Measurements from ENCODE around the gene CAMSAP3.

CAMSAP3 gene

GRCh38 chr19:7603919-7604318 lies 8.3 kb downstream of the CAMSAP3 start:
- Histone ChIP-seq H2AK5ac (ENCODE audit: low read depth, low read length) (no peak overlapping the region), H2BK15ac (ENCODE audit: low read length) (no peak overlapping the region), H3K4ac (ENCODE audit: low read length) (no peak overlapping the region), H3K36me3 (replicated peaks in 1 of 2; ENCODE audit: control insufficient read depth in 2 of 2, insufficient read depth in 2 of 2, low read length in 2 of 2) (peaks cover 0 to 5% of the 10 kb centered on the region in 2 donors), H3K4me2 (ENCODE audit: insufficient read depth, low read length, poor library complexity, severe bottlenecking) (no peak overlapping the region), H2AFZ (ENCODE audit: low read length) (no peak overlapping the region), H4K8ac (ENCODE audit: low read depth, low read length) (peak overlapping the region; percentile 65), H3K9ac (ENCODE audit: low read depth, low read length, poor library complexity) (no peak overlapping the region), H3K23ac (ENCODE audit: low read depth, low read length, poor library complexity) (no peak overlapping the region), H4K91ac (ENCODE audit: low read depth, low read length, poor library complexity) (no peak overlapping the region), H3K14ac (ENCODE audit: low read length) (no peak overlapping the region), H2BK12ac (ENCODE audit: low read length) (no peak overlapping the region), H3K4me3 (ENCODE audit: low read length in 2 of 2) (no peak overlapping the region), H3K9me3 (replicated peaks in 1 of 2; ENCODE audit: control insufficient read depth in 2 of 2, insufficient read depth in 1 of 2, low read depth in 1 of 2, low read length in 2 of 2) (no peaks in the 10 kb centered on the region), H3K27me3 (ENCODE audit: control insufficient read depth in 3 of 3, insufficient read depth in 3 of 3, low read depth in 1 of 3, low read length in 3 of 3) (no peaks in the 10 kb centered on the region), H3K18ac (ENCODE audit: low read length) (no peak overlapping the region), H3K79me1 (ENCODE audit: low read depth, low read length) (peaks cover 2% of the 10 kb centered on the region), H2BK5ac (ENCODE audit: low read length) (no peak overlapping the region), H2BK120ac (ENCODE audit: low read depth, low read length) (no peak overlapping the region), H3K27ac (replicated peaks; ENCODE audit: low read length) (no peak overlapping the region), H3K4me1 (ENCODE audit: control insufficient read depth in 2 of 2, insufficient read depth in 1 of 2, low read depth in 1 of 2, low read length in 2 of 2) (no peaks in the 10 kb centered on the region)
- DNase-seq (ENCODE audit: low spot score): no peak
- no CpG with 5 or more reads among the region's 9 CpGs for WGBS, 2 donors (ENCODE audit: extremely low coverage in 2 of 2, insufficient read length in 2 of 2, insufficient replicate concordance in 1 of 2)

GRCh38 chr19:7605490-7606222 lies 10.0 kb downstream of the CAMSAP3 start:
- Histone ChIP-seq H3K27ac (replicated peaks; ENCODE audit: low read length) (no peak overlapping the region), H3K4ac (ENCODE audit: low read length) (no peak overlapping the region)
- no CpG with 5 or more reads among the region's 14 CpGs for WGBS, 2 donors (ENCODE audit: extremely low coverage in 2 of 2, insufficient read length in 2 of 2, insufficient replicate concordance in 1 of 2)

DNA sequence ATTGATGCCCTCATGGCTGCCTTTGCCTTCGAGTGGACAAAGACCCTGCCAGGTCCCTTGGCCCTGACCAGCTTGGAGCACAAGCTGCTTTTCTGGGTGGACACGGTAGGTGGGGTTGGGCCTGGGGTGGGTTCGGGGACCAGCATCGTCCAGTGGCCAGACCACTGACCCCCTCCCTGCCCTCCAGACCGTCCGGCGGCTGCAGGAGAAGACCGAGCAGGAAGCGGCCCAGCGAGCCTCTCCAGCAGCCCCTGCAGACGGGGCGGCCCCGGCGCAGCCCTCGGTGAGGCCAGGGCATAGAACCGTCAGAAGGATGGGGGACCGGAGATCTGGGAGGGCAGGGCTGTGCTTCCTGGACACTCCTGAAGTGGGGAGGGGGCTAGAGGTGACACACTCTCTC lies 10.6 kb downstream of the CAMSAP3 start:
- no peak overlapping the region for H3K14ac ChIP-seq (ENCODE audit: low read length)
- WGBS, 2 donors (ENCODE audit: extremely low coverage in 2 of 2, insufficient read length in 2 of 2, insufficient replicate concordance in 1 of 2): no CpG with 5 or more reads among the region's 17 CpGs
- no peak overlapping the region for H4K91ac ChIP-seq (ENCODE audit: low read depth, low read length, poor library complexity)
- peaks cover 2% of the 10 kb centered on the region for H3K79me1 ChIP-seq (ENCODE audit: low read depth, low read length)
- H3K18ac ChIP-seq (ENCODE audit: low read length): no peak overlapping the region
- H2AFZ ChIP-seq (ENCODE audit: low read length): no peak overlapping the region
- H2BK15ac ChIP-seq (ENCODE audit: low read length): no peak overlapping the region
- DNase-seq (ENCODE audit: low spot score): no peak
- H3K4me2 ChIP-seq (ENCODE audit: insufficient read depth, low read length, poor library complexity, severe bottlenecking): no peak overlapping the region
- no peak overlapping the region for H3K4ac ChIP-seq (ENCODE audit: low read length)
- peak overlapping the region in 1 of 2 donors; percentile 29 for H3K4me3 ChIP-seq (ENCODE audit: low read length in 2 of 2)
- H2BK5ac ChIP-seq (ENCODE audit: low read length): no peak overlapping the region
- peak overlapping the region; percentile 41 for H2BK12ac ChIP-seq (ENCODE audit: low read length)
- H3K9ac ChIP-seq (ENCODE audit: low read depth, low read length, poor library complexity): peak overlapping the region; percentile 21
- H2BK120ac ChIP-seq (ENCODE audit: low read depth, low read length): no peak overlapping the region
- no peak overlapping the region for H2AK5ac ChIP-seq (ENCODE audit: low read depth, low read length)
- H3K27ac ChIP-seq (replicated peaks; ENCODE audit: low read length): no peak overlapping the region
- H3K36me3 ChIP-seq (replicated peaks in 1 of 2; ENCODE audit: control insufficient read depth in 2 of 2, insufficient read depth in 2 of 2, low read length in 2 of 2): peaks cover 0 to 5% of the 10 kb centered on the region in 2 donors
- H3K4me1 ChIP-seq (ENCODE audit: control insufficient read depth in 2 of 2, insufficient read depth in 1 of 2, low read depth in 1 of 2, low read length in 2 of 2): no peaks in the 10 kb centered on the region
- no peak overlapping the region for H4K8ac ChIP-seq (ENCODE audit: low read depth, low read length)
- no peaks in the 10 kb centered on the region for H3K9me3 ChIP-seq (replicated peaks in 1 of 2; ENCODE audit: control insufficient read depth in 2 of 2, insufficient read depth in 1 of 2, low read depth in 1 of 2, low read length in 2 of 2)
- H3K27me3 ChIP-seq (ENCODE audit: control insufficient read depth in 3 of 3, insufficient read depth in 3 of 3, low read depth in 1 of 3, low read length in 3 of 3): no peaks in the 10 kb centered on the region
- peak overlapping the region; percentile 65 for H3K23ac ChIP-seq (ENCODE audit: low read depth, low read length, poor library complexity)

More at GRCh38 chr19:7605490-7606222, 10.0 kb downstream of the CAMSAP3 start:
- H3K18ac ChIP-seq (ENCODE audit: low read length): no peak overlapping the region
- no peak overlapping the region for H2AFZ ChIP-seq (ENCODE audit: low read length)
- H3K36me3 ChIP-seq (replicated peaks in 1 of 2; ENCODE audit: control insufficient read depth in 2 of 2, insufficient read depth in 2 of 2, low read length in 2 of 2): peaks cover 0 to 5% of the 10 kb centered on the region in 2 donors
- no peak overlapping the region for H2BK15ac ChIP-seq (ENCODE audit: low read length)
- no peaks in the 10 kb centered on the region for H3K27me3 ChIP-seq (ENCODE audit: control insufficient read depth in 3 of 3, insufficient read depth in 3 of 3, low read depth in 1 of 3, low read length in 3 of 3)
- DNase-seq (ENCODE audit: low spot score): no peak
- peak overlapping the region; percentile 2 for H3K23ac ChIP-seq (ENCODE audit: low read depth, low read length, poor library complexity)
- H3K79me1 ChIP-seq (ENCODE audit: low read depth, low read length): peaks cover 2% of the 10 kb centered on the region
- no peak overlapping the region for H2BK5ac ChIP-seq (ENCODE audit: low read length)
- no peak overlapping the region for H4K8ac ChIP-seq (ENCODE audit: low read depth, low read length)
- no peaks in the 10 kb centered on the region for H3K9me3 ChIP-seq (replicated peaks in 1 of 2; ENCODE audit: control insufficient read depth in 2 of 2, insufficient read depth in 1 of 2, low read depth in 1 of 2, low read length in 2 of 2)
- no peak overlapping the region for H3K4me3 ChIP-seq (ENCODE audit: low read length in 2 of 2)
- no peak overlapping the region for H3K9ac ChIP-seq (ENCODE audit: low read depth, low read length, poor library complexity)
- no peak overlapping the region for H2AK5ac ChIP-seq (ENCODE audit: low read depth, low read length)
- H4K91ac ChIP-seq (ENCODE audit: low read depth, low read length, poor library complexity): peak overlapping the region; percentile 6
- no peak overlapping the region for H2BK120ac ChIP-seq (ENCODE audit: low read depth, low read length)
- no peaks in the 10 kb centered on the region for H3K4me1 ChIP-seq (ENCODE audit: control insufficient read depth in 2 of 2, insufficient read depth in 1 of 2, low read depth in 1 of 2, low read length in 2 of 2)
- H3K14ac ChIP-seq (ENCODE audit: low read length): no peak overlapping the region
- H2BK12ac ChIP-seq (ENCODE audit: low read length): no peak overlapping the region
- no peak overlapping the region for H3K4me2 ChIP-seq (ENCODE audit: insufficient read depth, low read length, poor library complexity, severe bottlenecking)

DNA sequence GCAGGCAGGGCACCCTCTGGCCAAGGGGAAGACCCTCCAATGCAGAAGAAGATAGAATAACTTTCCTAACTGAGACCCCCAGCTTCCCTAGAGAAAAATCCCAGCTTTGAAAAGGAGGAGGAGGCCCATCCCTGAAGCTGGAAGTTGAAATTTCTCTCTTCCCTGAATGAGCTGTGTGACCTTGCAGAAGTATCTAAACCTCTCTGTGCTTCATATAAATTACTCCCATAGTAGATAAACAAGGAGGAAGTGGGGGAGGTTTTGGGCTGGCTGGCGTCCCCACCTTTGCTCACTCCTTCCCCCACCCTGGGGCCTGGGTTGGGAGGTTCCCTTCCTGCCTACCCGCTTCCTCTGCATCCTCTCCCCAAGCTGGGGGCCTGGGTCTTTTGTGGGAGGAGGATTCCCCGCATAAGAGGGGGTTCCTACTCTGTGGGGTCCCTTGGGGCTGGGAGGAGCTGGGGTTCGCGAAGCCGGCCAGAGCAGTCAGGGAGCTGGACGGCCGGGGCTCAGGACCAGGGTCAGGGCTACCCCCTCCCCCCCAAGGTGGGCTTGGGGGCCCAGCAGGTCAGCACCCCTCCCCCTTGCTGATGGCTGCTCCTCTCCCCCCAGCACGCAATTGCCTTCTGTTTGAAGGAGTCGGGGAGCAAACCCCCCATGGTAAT lies 11.7 kb downstream of the CAMSAP3 start:
- Histone ChIP-seq H2BK15ac (ENCODE audit: low read length) (no peak overlapping the region), H2BK12ac (ENCODE audit: low read length) (no peak overlapping the region), H3K14ac (ENCODE audit: low read length) (no peak overlapping the region), H3K27me3 (ENCODE audit: control insufficient read depth in 3 of 3, insufficient read depth in 3 of 3, low read depth in 1 of 3, low read length in 3 of 3) (no peaks in the 10 kb centered on the region), H3K9ac (ENCODE audit: low read depth, low read length, poor library complexity) (no peak overlapping the region), H3K18ac (ENCODE audit: low read length) (no peak overlapping the region), H3K4me2 (ENCODE audit: insufficient read depth, low read length, poor library complexity, severe bottlenecking) (no peak overlapping the region), H3K4me3 (ENCODE audit: low read length in 2 of 2) (no peak overlapping the region), H2BK120ac (ENCODE audit: low read depth, low read length) (no peak overlapping the region), H3K4me1 (ENCODE audit: control insufficient read depth in 2 of 2, insufficient read depth in 1 of 2, low read depth in 1 of 2, low read length in 2 of 2) (no peaks in the 10 kb centered on the region), H3K79me1 (ENCODE audit: low read depth, low read length) (peaks cover 2% of the 10 kb centered on the region), H3K27ac (replicated peaks; ENCODE audit: low read length) (no peak overlapping the region), H3K23ac (ENCODE audit: low read depth, low read length, poor library complexity) (no peak overlapping the region), H3K4ac (ENCODE audit: low read length) (no peak overlapping the region), H2BK5ac (ENCODE audit: low read length) (peak overlapping the region; percentile 24), H4K8ac (ENCODE audit: low read depth, low read length) (no peak overlapping the region), H4K91ac (ENCODE audit: low read depth, low read length, poor library complexity) (no peak overlapping the region), H2AFZ (ENCODE audit: low read length) (no peak overlapping the region), H3K9me3 (replicated peaks in 1 of 2; ENCODE audit: control insufficient read depth in 2 of 2, insufficient read depth in 1 of 2, low read depth in 1 of 2, low read length in 2 of 2) (no peaks in the 10 kb centered on the region), H2AK5ac (ENCODE audit: low read depth, low read length) (no peak overlapping the region), H3K36me3 (replicated peaks in 1 of 2; ENCODE audit: control insufficient read depth in 2 of 2, insufficient read depth in 2 of 2, low read length in 2 of 2) (peaks cover 1 to 7% of the 10 kb centered on the region in 2 donors)
- WGBS, 2 donors (ENCODE audit: extremely low coverage in 2 of 2, insufficient read length in 2 of 2, insufficient replicate concordance in 1 of 2): no CpG with 5 or more reads among the region's 10 CpGs
- no peak for DNase-seq (ENCODE audit: low spot score)
